GM18498 (cell line): Measurements from ENCODE around the gene PLCXD3.

Experiments used
- ATAC-seq: cut with Tn5 transposase; IDR thresholded peaks from one replicate; pipeline ENCODE4 v1.9.1; 2021; ENCODE audit warnings: mild to moderate bottlenecking, moderate library complexity; ENCODE audit not compliant: unreplicated experiment

Gene PLCXD3

DNA sequence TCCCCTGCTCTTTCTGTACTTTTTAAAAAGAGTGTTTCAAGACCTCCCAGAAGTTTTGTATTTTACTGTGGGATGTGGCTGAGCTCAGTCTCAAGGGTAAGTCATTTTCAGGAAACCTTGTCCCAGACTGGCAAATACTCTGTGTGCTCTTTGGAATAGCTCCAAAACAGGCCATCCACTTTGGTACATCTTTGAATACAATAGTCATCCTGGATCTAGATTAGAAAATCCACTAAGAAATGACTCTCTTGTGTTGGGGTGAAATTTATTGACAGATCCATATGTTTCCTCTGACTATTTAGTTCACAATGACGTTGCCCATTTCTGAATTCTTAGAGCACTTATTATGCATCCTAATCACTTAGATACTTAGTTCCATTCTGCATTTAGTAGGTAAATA, 95.2 kb downstream of the PLCXD3 start:
- ATAC-seq, result no peak

DNA sequence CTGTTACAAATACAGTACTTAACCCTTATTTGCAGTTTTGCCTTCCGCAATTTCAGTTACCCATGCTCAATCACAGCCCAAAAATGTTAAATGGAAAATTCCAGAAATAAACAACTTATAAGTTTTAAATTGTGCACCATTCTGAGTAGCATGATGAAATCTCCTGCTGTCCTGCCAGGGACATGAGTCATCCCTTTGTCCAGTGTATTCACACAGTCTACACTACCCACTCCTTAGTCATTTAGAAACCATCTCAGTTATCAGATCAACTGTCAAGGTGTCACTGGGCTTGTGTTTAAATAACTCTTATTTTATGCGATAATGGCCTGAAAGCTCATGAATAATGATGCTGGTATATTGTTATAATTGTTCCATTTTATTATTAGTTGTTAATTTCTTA, 95.8 kb downstream of the PLCXD3 start:
- ATAC-seq, result no peak

DNA sequence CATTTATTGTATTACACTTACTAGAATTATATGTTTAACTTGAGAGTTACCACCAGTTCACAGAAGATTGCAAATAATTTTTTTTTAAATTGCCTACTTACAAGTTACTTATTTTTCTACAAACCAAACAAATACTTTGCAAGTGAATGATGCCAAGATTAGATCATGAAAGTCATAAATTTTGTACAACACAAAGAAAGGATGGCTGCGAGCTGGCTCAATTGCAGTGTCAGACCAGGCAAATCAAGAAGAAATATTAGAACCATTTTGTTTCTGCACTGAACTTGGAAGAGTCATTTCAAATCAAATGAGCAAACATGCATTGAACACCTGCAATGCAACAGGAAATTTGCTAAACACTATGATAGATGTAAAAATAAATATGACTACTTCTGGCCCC, 97.3 kb downstream of the PLCXD3 start:
- no peak for ATAC-seq

DNA sequence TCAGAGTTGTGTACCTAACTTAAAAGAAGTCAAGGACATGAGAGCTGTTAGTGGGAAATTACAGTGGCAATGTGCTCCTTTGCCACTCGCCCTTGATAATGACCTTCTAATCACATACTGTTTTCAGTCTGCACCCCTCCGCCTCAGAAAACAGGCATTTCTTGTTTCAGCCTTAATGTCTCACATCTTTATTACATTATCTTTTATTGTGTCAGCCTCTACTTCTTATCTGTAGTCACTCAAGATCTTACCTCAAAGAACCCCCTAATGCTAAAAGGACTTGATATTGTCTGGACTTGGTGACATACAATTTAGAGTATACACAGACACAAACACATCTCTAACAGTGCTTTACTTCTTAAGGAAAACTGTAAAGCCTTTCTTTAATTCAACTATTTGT, 97.9 kb downstream of the PLCXD3 start:
- no peak for ATAC-seq

DNA sequence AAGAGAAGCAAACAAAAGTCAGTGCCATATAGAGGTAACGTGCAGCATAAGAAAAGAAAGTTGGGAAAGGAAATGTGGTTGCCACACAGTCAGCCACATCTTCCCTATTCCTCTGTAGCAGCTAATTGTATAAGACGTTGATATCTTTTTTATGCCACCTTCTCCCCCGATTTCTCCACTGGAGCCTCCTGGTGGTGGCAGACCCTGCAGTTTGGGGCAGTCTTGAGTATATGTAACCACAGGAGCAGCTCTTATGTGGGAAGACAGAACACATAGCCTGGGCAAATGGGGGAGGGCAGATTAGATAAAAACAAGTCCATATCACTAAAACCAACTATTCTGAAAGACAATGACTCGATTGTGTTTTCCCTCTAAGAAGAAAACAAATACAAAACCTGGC, 99.7 kb downstream of the PLCXD3 start:
- ATAC-seq, result no peak

DNA sequence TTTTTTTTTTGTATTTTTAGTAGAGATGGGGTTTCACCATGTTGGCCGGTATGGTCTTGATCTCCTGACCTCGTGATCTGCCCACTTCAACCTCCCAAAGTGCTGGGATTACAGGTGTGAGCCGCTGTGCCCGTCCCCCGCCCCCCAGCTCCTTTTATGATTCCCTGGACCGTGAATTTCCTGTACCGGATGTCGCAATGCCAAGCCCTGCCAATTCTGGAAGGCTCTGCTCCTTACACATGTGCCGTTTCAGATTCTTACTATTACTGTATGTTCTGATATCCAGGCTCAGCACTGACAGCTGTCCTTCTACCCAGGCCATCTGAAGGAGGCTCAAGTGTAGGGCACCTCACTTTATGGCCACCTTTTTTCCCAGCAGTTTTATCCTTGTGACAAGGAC, 100.1 kb downstream of the PLCXD3 start:
- no peak for ATAC-seq

DNA sequence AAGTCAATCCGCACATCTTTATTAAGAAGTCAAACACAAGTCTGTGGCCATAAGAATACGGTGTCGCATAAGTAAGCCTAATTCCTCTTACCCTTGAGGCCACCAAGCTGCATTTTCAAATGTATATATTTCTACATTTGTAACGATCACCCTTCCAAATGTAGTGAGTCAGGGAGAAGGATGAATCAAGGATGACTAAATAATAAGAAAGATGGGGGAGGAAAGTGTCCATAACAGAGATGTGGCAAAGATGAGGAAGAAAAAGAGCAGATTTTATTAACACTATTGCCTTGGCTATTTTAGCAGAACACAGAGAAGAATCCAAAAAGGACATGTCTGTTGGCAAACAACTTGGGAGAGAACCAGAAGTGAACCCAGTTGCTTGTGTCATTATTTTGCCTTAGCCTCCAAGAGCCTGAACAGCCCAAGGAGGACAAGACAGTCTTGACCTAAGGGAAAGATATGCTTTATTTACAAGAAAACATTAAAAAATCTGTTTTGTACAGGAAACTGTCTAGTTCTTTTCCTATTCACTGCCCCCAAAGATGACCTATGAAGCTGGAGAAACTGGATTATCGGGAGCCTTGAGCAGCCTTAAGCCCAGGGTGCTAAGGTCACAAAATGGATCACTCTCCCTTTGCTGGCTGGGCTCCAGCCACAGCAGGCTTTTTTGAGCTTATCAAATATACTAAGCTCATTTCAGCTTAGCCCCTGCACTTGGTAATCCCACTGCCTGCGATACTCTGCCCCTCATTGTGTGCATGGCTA, 101.5 kb downstream of the PLCXD3 start:
- no peak for ATAC-seq

DNA sequence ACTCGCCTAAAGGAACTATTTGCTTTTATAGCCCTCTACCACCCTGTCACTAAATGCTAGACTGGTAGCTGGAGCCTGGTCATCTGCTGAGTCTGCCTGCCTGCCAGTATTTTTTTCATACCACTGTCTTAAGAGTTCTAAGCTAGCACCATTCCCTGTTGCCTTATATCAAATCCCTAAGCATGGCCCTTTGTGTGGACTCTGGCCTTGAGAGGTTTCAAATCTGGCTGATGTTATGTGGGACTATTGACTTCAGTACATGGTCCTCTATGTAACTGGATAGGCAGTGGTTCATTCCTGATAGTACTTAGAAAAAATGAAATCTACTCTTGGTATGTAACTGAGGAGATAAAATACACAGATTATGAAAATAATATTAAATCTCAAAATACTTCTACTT, 103.5 kb downstream of the PLCXD3 start:
- no peak for ATAC-seq

DNA sequence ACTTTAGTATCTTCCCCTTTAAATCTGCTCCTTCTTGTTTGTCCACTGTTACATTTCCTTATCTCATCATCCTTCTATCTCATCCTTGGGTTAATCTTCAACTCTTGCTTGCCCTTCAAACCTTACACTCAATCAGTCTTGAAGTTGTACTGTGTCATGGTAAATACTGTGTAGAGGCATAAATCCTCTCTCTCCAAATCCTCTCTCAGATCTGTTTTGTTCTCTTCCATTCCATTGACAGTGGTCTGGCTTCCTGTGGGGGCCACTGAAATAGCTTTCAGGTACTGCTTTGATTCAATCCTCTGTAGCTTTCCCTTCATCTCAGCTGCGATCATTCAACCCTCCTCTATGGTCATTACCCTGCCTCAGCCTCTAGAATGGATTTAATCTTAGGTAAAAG, 104.0 kb downstream of the PLCXD3 start:
- no peak for ATAC-seq

DNA sequence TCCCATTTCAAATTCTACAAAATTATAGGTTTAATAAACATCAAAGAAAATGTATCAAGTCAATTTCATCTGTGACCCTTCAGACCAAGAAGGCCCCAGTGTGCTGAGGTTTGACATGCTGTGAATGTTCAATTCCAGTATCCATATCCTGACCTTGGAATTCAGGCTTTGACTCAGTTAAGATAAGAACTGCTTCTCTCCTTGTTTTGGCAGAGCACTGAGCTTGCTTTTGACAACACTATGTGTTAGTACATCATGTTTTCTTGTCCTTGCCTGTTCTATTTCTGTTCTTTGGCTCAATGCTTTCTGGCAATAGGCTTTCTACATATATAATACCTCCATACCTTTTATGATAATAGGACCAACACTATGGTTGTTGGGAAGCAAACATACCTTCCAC, 105.6 kb downstream of the PLCXD3 start:
- no peak for ATAC-seq

DNA sequence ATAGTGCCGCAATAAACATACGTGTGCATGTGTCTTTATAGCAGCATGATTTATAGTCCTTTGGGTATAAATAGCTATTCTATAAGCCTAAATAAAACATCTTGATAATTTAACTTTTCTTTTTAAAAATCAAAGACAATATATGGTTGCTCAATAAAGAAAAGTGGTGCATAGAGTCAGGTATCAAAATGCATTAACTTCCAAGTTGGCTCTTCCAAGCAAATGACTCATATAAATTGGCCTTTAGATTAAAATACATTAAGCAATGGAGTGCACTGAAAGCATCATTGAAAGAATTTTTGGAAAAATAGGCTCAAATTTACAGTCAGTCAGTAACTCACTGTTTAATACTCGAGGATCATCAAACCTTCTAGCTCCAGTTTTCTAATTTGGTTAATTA, 106.6 kb downstream of the PLCXD3 start:
- no peak for ATAC-seq

DNA sequence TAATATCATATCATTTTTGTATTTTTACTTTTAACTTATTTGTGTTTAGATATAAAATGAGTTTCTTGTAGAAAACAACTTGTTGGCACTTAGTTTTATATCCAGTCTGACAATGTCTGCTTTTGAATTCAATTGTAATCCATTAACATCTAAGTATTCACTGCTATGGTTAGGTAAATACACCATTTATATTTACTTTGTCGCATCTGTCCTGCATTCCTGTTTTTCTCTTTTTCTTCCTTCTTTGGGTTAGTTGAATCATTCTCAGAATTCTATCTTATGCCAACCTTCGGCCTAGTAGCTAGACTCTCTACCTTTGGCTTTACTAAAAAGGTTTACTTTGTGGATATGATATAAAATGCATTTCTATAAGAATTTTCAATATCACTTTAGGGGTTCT, 107.6 kb downstream of the PLCXD3 start:
- no peak for ATAC-seq

DNA sequence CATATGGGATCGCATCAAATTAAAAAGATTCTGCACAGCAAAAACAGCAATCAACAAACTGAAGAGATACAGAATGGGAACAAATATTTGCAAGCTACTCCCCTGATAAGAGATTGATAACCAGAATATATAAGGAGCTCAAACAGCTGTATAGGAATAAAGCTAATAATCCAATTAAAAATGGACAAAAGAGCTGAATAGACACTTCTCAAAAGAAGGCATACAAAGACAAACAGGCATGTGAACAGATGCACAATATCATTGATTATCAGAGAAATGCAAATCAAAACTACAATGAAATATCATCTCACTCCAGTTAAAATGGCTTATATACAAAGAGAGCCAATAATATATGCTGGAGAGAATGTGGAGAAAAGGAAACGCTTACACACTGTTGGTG, 110.6 kb downstream of the PLCXD3 start:
- ATAC-seq, result no peak

DNA sequence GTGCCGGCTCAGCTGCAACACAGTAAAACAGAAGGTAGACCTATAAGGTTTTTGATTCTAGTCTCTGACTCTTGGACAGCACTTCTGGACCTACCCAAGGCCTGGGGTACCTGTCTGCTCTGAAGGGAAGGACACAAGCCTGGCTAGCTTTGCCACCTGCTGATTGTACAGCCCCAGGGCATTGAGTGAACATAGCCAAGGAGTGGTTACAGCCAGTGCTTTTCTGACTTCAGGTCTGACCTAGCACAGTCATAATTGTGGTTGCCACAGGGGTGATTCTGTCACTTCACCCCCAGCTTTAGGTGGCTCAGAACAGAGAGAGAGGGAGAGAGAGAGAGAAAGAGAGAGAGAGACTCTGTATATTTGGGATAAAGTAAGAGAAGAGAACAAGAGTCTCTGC, 118.4 kb downstream of the PLCXD3 start:
- no peak for ATAC-seq

DNA sequence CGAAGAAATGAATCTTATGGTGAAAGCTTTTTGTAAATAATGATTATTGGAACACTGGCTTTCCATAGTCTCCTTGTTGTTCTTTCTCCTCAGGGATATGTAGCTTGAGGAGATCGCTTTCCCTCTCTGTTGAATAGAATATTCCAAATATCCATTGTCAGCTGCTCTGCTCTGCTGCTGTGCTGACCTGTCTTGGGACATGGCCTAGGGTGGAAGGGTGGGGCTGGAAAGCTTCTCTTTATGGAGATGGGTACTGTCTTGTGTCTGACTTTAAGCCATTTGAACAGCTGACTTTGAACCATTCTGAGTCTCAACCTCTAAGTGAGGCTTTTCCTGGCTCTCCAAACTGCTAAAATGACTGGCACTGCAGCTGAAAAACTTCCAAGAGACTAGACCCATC, 135.8 kb downstream of the PLCXD3 start:
- no peak for ATAC-seq

DNA sequence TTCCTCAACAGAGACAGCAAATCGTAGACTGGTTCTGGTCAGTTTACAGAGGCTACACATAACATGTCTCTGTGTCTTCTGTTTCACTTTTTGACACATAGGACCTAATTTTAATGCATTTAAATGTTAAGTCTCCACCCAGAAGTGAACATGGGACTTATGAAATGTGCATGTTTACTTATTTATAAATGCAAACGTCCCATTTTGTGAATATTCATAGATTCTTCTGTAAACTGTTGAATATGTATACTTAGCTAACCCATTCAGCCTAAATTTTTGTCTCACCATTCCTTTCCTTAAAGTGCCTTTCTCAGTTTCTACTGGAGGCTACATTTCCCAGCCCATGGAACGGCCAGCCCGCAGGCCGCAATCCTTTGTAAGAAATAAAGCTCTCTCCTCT, 137.2 kb downstream of the PLCXD3 start:
- no peak for ATAC-seq

DNA sequence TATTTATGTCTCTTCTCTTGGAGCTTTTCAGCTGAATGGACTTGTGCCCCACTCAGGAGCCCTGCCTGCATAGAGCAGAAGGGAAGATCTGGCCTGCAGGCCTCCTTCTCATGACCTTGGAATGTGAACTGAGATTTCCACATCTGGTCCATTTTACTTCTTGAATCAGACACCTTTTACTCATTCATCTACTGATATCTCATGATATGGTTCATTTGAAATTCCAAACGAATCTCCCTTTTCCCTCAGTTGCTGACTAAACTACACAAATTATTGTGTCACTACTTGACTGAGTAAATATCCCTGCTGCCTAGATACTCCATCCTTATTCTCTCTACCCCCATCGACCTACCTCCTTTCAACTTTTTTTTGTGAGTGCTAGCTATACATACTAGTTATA, 138.7 kb downstream of the PLCXD3 start:
- ATAC-seq, result no peak

DNA sequence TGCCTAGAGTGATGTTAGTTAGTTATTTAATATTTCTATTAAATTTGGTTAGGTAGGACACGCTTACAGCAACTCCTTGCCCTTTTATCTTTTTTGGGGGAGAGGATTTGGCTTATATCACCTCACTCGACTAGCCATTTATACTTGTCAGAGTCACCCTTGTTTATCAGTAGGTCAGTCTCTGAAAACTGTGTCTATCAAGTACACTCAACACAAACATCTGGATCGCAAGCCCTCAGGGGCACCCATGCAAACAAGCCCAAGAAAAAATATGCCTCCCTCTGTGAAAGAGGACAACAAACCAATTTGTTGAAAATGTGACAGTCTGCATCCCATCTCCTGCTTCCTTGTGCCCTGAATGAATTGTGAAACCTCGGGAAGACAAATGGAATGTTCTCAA, 139.9 kb downstream of the PLCXD3 start:
- ATAC-seq, result no peak

DNA sequence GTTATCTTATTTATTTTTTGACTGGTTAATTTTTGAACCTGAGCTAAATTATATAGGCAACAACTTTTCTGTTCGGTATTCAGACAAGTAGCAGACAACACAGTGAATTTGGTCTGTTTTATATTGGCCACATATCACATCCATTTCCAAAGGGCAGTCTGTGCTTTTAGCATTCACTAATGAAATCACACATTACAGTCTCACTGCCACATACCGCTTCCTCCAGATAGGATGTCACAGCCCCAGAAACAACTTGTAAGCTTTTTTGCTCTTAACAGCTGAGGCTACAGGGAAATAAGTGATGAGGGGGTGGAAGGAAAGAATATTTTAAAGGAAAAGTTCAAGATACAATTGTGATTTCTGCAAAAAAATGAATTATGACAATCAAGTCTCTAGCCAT, 140.6 kb downstream of the PLCXD3 start:
- ATAC-seq, result no peak

DNA sequence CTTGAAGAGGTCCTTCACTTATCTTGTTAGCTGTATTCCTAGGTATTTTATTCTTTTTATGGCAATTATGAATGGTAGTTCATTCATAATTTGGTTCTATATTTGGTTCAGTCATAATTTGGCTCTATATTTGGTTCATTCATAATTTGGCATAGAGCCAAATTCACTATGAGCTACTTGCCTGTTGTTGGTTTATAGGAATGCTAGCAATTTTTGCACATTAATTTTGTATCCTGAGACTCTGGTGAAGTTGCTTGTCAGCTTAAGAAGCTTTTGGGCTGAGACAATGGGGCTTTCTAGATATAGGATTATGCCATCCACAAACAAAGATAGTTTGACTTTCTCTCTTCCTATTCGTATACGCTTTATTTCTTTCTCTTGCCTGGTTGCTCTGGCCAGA, 142.2 kb downstream of the PLCXD3 start:
- no peak for ATAC-seq

DNA sequence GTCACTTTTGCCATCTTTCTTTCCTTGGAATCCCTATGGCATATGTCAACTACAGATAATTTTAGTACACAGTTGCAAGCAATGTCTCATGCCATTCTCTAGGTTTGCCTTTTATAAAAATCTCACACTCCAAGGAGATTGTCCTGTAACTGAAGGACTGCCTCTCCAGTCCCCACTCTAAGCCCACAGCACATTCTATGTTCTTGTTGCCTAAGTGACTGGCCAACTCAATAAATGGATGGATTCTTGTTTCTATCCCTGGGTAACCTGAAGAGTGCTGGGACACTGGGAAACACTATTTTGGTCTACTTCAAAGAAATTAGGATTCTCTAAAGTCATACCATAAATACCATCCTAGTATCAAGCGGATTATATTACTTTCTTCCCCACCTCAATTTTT, 145.0 kb downstream of the PLCXD3 start:
- no peak for ATAC-seq

DNA sequence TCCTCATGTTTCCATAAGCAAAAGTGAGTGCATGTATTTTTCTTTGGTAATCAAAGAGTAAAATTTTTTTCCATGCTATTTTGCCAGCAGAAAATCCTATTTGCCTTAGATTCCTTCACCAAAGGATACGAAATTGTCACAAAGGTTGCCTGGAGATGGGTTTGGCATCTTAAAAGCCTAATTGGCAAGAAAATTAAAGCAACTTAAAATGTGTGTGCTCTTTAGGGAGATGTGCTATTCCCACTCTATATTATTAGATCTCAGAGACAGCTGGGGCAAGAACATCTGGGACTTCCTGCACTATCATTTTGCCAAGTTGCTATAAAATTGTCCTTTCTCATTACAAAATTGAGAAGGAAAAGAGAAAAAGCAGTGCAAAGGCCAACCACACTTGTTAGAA, 146.1 kb downstream of the PLCXD3 start:
- ATAC-seq, result no peak

DNA sequence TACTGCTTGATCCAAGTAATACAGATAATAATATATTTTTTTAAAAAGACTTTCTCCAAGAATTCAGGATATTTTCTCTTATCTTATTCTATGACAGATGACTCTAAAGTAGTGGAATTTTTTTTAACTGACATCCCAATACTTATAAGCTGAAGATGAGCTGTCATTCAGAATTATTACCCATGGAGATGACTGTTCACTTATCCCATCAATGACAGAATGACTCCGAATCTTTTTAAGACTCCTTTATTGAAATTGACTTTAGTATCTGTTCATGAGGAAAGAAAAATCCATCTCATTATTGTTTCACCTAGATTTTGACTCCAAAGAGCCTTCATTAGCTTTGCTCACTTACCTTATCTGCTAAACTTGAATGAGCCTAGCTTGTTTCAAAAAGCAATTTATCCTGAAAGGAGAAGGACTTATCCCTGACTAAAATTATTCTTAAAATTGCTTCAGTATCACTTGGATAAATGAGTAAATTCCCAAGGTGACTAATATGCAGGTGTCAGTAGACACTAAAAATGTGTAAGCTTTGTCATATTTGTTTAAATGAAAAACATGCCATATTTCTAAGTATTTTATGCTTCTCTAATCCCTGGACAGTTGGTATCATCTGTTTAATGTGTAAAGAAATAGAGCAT, 146.9 kb downstream of the PLCXD3 start:
- ATAC-seq, result no peak
